Measurements from ENCODE around the gene ZNF438.

DNA sequence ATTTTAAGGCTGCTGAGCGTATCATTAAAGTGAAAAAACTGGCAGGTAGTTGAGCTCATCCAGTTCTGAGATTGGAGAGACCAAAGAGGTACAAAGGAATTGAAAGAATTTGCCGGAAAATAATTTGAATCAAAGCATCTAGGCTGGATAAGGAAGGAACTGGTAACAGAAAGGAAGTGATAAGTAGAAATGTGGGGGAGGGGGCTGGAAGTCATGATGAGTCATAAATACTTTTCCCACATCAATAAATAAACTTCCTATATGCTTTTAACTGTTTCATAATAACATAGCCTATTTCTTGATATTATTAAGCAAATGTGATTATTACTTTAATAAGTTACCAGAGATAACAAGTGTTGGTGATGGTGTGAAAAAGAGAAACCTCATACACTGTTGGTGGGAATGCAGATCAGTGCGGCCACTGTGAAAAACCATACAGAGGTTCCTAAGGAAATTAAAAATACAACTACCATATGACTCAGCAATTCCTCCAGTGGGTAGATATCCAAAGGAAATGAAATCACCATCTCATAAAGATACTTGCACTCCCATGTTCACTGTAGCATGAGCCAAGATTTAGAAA, 27.0 kb downstream of the ZNF438 start:
- TF ChIP-seq, protein P1, sequence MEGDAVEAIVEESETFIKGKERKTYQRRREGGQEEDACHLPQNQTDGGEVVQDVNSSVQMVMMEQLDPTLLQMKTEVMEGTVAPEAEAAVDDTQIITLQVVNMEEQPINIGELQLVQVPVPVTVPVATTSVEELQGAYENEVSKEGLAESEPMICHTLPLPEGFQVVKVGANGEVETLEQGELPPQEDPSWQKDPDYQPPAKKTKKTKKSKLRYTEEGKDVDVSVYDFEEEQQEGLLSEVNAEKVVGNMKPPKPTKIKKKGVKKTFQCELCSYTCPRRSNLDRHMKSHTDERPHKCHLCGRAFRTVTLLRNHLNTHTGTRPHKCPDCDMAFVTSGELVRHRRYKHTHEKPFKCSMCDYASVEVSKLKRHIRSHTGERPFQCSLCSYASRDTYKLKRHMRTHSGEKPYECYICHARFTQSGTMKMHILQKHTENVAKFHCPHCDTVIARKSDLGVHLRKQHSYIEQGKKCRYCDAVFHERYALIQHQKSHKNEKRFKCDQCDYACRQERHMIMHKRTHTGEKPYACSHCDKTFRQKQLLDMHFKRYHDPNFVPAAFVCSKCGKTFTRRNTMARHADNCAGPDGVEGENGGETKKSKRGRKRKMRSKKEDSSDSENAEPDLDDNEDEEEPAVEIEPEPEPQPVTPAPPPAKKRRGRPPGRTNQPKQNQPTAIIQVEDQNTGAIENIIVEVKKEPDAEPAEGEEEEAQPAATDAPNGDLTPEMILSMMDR (IDR thresholded peaks at IDR 0.05), result no peak
- no peak for TF ChIP-seq POLR2AphosphoS5 (IDR thresholded peaks at IDR 0.05)

Data from prostate gland (tissue), 2 donors.